Ecto neural progenitor cell (in vitro differentiated cells): Measurements from ENCODE around the gene CTAGE9.
"Not testable (repeated sequence)": the region's sequence is repeated elsewhere in the genome, so short reads cannot be mapped to it uniquely, and the experiment has no call there.

ENCODE experiments used
- DNase-seq: peaks from one replicate; pipeline ENCODE4 v3.0.0-alpha.2; 2018; ENCODE audit warnings: low spot score

Gene CTAGE9

DNA sequence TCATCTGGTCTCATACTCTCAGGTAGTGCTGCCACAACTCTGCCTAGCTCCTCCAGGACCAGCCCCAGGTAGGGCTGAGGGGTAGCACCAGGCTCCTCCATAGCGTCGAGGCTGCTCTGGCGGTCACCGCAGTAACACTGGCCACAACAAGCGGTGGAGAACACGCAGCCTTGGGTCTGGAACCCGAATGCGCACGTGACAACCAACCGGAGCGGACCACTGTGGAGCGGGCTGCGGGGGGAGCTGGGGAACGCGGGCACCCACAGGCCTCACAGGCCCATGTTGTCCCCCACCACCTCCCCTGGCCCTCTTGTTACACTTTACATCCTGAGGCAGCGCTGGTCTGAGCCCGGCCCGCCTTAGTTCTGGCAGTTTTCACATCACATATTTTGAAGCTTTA lies at the start of gene CTAGE9:
TSS of gene CTAGE9 (minus strand) at position 101 of the 400 bp plus-strand sequence. CDS start at position 101, 0 bp downstream.
- not testable (repeated sequence) for DNase-seq

DNA sequence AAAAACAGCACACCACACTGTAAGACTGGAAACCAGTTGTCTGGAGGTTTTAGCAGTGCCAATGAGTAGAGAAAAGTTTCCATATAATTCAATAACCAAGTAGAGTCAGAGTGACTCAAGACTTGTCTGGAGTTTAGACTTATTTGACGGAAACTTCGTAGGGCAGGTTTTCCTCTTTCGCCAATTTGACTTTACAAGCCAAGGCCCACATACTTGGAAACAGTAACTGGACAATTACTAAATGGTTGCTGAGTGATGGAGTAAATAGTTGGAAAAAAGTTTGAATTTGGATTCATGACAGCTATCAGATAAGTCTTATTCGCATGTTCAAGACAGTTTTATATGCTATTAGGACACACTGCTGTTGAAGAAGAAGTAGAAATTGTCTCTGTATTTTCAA lies 48.1 kb upstream of the CTAGE9 start:
- DNase-seq, result no peak

GRCh38 chr6:131756039-131756438 lies 45.2 kb upstream of the CTAGE9 start:
- DNase-seq, result no peak

GRCh38 chr6:131755597-131755996 lies 44.8 kb upstream of the CTAGE9 start:
- DNase-seq, result no peak

GRCh38 chr6:131754715-131755567 lies 44.1 kb upstream of the CTAGE9 start:
- no peak for DNase-seq

GRCh38 chr6:131754088-131754487 lies 43.3 kb upstream of the CTAGE9 start:
- DNase-seq, result no peak

GRCh38 chr6:131751012-131751715 lies 40.3 kb upstream of the CTAGE9 start:
- not testable (repeated sequence) for DNase-seq

DNA sequence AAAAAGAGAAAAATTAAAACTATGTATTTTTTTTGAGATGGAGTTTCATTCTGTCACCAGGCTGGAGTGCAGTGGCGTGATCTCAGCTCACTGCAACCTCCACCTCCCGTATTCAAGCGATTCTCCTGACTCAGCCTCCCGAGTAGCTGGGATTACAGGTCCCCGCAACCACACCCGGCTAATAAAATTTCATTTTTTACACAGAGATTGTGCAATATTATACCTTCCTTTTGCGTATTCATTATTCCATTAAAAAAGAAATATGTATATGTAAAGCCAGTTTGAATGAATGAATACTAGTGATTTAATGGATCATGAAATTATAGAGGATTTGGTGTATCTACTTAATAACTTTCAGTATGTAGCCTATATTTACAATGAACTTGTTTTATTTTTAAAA lies 38.2 kb upstream of the CTAGE9 start:
- no peak for DNase-seq

- DNase-seq, result no peak
These were observed 37.1 kb upstream of the CTAGE9 start for GRCh38 chr6:131747821-131748353.

DNA sequence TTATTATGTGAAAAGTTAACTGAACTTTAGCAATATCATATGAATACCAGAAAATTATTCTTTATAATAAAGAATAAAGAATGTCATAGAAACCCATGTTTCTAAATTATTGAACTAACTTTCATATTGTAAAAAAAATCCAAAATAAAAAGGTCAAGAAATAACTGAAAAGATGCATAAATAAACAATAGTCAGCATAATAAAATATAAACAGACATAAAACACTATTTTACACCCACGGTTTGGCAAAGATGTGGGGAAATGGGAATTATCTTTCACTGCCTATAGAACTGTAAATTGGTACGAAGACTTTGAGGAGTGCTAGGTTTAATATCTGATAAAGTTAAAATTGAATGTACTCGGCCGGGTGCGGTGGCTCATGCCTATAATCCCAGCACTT lies 34.7 kb upstream of the CTAGE9 start:
- DNase-seq, result no peak

DNA sequence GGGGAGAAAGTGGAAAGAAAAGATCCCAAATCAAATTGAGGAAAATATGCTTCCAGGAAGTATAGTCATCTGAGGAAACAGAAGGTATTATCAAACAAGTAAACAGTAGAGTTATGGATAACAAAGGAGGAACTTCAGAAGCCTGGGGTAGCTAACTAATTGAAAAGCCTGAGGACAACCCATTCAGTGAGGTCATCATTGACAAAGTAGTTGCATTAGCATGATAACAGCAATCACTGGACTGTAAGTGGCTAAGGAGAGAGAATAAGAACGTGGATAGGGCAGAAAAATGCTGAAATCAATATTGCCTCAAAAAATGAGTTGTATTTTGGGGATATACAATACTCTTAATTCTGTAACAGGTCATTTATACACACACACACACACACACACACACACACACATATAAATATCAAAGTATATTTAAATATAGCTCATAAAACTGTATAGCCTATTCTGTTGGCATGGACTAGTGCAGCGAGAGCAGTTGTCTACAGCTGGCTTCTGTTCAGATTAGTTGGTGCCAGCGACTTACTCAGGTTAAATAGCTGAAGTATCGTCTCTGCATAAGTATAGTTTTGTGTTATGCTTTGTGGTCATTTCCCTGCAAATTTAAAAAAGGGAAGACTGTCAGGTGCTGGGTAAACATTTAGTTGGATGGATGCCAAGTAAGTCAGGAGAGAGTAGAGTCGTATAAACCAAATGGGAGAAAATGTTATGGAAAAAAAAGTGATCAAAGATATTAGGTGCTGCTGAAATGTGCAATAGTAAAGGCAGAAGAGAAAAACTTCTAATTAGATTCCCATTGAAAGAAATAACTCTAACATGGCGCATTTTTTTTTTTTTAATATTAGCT lies 33.8 kb upstream of the CTAGE9 start:
- DNase-seq, result no peak

DNA sequence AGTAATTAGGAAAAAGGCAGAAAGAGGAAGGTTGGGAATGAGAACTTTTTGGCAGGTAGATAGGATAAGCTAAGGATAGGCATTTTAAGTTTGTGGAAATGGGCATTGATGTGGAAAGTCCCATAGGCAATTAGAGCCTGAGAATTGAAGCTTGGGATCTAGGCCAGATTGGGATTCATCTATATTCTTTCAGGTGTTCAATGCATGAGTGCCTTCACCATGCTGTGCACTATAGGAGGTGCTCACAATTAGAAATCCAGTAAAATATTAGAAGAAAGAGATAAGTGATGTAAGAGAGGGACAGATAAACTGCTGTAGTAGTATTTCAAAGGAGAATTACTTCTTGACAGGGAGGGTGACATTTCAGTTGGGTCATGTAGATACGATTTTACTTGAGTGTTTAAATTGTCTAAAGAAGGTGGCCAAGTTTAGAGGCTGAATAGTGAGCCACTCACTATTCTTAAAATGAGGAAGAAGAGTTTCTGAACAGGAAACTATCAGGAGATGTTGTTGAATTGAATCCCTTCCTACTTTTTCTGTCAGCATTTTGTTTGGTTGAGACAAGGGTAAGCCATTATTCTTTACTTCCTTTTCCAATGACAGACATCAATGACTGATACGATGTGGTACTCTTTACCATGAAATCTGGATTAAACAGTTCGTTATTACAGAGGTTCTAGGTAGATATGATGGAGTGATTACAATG lies 31.0 kb upstream of the CTAGE9 start:
- DNase-seq, result no peak

- no peak for DNase-seq
These were observed 29.3 kb upstream of the CTAGE9 start for GRCh38 chr6:131740161-131740560.

GRCh38 chr6:131739136-131739535 lies 28.3 kb upstream of the CTAGE9 start:
- DNase-seq, result no peak

- DNase-seq, result no peak
These were observed 26.0 kb upstream of the CTAGE9 start for GRCh38 chr6:131736811-131737210.

DNA sequence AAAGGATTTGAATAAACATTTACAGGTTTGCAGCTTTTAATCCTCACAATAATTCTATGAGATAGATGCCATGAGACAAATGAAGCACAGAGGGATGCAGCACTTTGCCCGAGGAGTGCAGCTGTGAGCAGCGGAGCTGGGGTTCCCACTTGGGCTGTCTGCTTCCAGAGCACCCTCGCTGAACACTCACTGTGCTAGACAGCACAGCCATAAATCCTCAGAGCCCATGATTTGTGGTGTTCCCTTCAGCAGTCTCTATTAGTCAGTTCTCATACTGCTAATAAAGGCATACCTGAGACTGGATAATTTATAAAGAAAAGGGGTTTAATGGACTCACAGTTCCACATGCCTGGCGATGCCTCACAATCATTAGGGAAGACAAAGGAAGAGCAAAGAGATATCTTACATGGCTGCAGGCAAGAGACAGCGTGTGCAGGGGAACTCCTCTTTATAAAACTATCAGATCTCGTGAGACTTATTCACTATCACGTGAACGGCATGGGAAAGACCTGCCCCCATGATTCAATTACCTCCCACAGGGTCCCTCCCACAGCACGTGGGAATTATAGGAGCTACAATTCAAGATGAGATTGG lies 25.3 kb upstream of the CTAGE9 start:
- DNase-seq, result no peak

GRCh38 chr6:131733376-131734016 lies 22.7 kb upstream of the CTAGE9 start:
- DNase-seq, result no peak

- no peak for DNase-seq
These were observed 20.4 kb upstream of the CTAGE9 start for GRCh38 chr6:131731224-131731623.

- DNase-seq, result no peak
These were observed 19.4 kb upstream of the CTAGE9 start for GRCh38 chr6:131730264-131730663.

DNA sequence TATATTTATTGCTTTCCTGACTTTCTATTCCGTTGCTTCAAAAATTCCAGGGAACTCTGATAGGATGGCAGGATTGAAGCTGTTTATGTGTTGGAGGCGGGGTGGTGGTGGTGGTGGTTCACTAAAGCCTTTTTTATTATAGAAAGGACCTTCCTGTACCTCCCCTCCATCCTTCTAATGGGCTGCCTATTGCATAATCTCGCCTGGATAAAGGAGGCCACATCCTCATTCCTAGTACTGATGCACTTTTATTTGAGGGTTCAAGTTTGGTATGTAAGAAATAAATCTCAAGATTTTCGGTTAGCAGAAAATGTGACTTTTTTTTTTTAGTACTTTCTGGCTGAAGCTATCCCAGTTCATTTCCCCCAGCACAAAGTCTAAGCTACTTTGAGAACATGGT lies 18.7 kb upstream of the CTAGE9 start:
- no peak for DNase-seq
